ENCODE data around the gene USP34. TPM values are rescaled to one million over a fixed set of nuclear protein-coding genes. Genes with fewer than 3 reads are reported as not detected.

USP34 gene
- total and polyA plus RNA-seq, 3 experiments from 2014 or later = 24.1 to 74.1 (median 71.9) TPM

DNA sequence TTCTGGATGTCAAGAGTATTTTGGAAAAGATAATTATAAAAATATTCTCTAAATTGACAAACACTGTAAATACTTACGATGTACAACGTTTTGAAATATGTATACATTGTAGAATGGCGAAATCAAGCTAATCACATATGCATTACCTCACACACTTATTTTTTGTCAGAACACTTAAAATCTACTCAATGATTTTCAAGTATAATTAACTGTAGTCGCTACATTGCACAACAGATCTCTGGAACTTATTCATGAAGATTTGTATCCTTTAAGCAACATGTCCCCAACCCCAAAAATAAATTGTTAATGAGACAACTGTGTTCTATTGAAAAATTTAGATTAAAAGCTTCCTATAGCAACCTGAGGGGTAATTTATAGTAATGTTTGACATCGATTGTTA, 249.1 kb downstream of the USP34 start:
- H3K27ac ChIP-seq (ENCODE audit: low read depth, low read length) = no peak overlapping the region

GRCh38 chr2:61220768-61221167, 250.1 kb downstream of the USP34 start:
- Mint-ChIP-seq H3K4me3 (no peak overlapping the region), H3K27ac (no peak overlapping the region), H3K9me3 (no peaks in the 10 kb centered on the region), H3K27me3 (no peaks in the 10 kb centered on the region), H3K36me3 (peaks cover 17 to 75% (median 24%) of the 10 kb centered on the region in 3 donors), H3K4me1 (no peaks in the 10 kb centered on the region)
- ChIA-PET POLR2A (no interaction called here), CTCF (interaction anchor here (0.7 kb wide), 1 partner anchor 19 kb away, joined by 3 read pairs; no protein-coding TSS in a partner anchor)
- H3K27ac ChIP-seq (ENCODE audit: low read depth, low read length) = no peak overlapping the region
- H3K27me3 ChIP-seq (ENCODE audit: insufficient read depth, low read length, poor library complexity, severe bottlenecking) = no peaks in the 10 kb centered on the region
- H3K36me3 ChIP-seq (ENCODE audit: insufficient read depth, low read length) = peaks cover 15% of the 10 kb centered on the region
- no peaks in the 10 kb centered on the region for H3K9me3 ChIP-seq (ENCODE audit: low read length)
- DNase-seq = no peak
- no peaks in the 10 kb centered on the region for H3K4me1 ChIP-seq (ENCODE audit: insufficient read depth, low read length)
- no peak overlapping the region for H3K4me3 ChIP-seq (ENCODE audit: low read length)

More for the DNA sequence above, 249.1 kb downstream of the USP34 start:
- Histone ChIP-seq H3K4me1 (ENCODE audit: insufficient read depth, low read length) (no peaks in the 10 kb centered on the region), H3K27me3 (ENCODE audit: insufficient read depth, low read length, poor library complexity, severe bottlenecking) (no peaks in the 10 kb centered on the region), H3K9me3 (ENCODE audit: low read length) (no peaks in the 10 kb centered on the region), H3K4me3 (ENCODE audit: low read length) (no peak overlapping the region), H3K36me3 (ENCODE audit: insufficient read depth, low read length) (peaks cover 24% of the 10 kb centered on the region)
- H3K9me3 Mint-ChIP-seq = no peaks in the 10 kb centered on the region
- H3K4me1 Mint-ChIP-seq = no peaks in the 10 kb centered on the region
- ChIA-PET CTCF (no interaction called here), POLR2A (no interaction called here)
- H3K4me3 Mint-ChIP-seq = no peak overlapping the region
- no peaks in the 10 kb centered on the region for H3K27me3 Mint-ChIP-seq
- H3K36me3 Mint-ChIP-seq = peaks cover 17 to 79% (median 28%) of the 10 kb centered on the region in 3 donors
- H3K27ac Mint-ChIP-seq = no peak overlapping the region
- DNase-seq = no peak

GRCh38 chr2:61218817-61219170, 252.1 kb downstream of the USP34 start:
- peaks cover 17 to 72% (median 24%) of the 10 kb centered on the region in 3 donors for H3K36me3 Mint-ChIP-seq
- H3K9me3 ChIP-seq (ENCODE audit: low read length) = no peaks in the 10 kb centered on the region
- H3K9me3 Mint-ChIP-seq = no peaks in the 10 kb centered on the region
- no peak overlapping the region for H3K27ac ChIP-seq (ENCODE audit: low read depth, low read length)
- no peaks in the 10 kb centered on the region for H3K27me3 Mint-ChIP-seq
- no peak overlapping the region for H3K4me3 Mint-ChIP-seq
- no peak overlapping the region for H3K4me3 ChIP-seq (ENCODE audit: low read length)
- H3K36me3 ChIP-seq (ENCODE audit: insufficient read depth, low read length) = peaks cover 14% of the 10 kb centered on the region
- H3K27ac Mint-ChIP-seq = peak overlapping the region in 3 of 8 donors; percentile 0 to 71 (median 59)
- DNase-seq = no peak
- ChIA-PET POLR2A (interaction anchor here (0.7 kb wide), 1 partner anchor 320 kb away, joined by 3 read pairs; no protein-coding TSS in a partner anchor), CTCF (no interaction called here)
- H3K4me1 ChIP-seq (ENCODE audit: insufficient read depth, low read length) = no peaks in the 10 kb centered on the region
- no peaks in the 10 kb centered on the region for H3K4me1 Mint-ChIP-seq
- H3K27me3 ChIP-seq (ENCODE audit: insufficient read depth, low read length, poor library complexity, severe bottlenecking) = no peaks in the 10 kb centered on the region

- Histone ChIP-seq H3K9me3 (ENCODE audit: low read length) (no peaks in the 10 kb centered on the region), H3K36me3 (ENCODE audit: insufficient read depth, low read length) (peaks cover 18% of the 10 kb centered on the region), H3K4me3 (ENCODE audit: low read length) (no peak overlapping the region), H3K27ac (ENCODE audit: low read depth, low read length) (no peak overlapping the region), H3K27me3 (ENCODE audit: insufficient read depth, low read length, poor library complexity, severe bottlenecking) (no peaks in the 10 kb centered on the region), H3K4me1 (ENCODE audit: insufficient read depth, low read length) (no peaks in the 10 kb centered on the region)
- no peak overlapping the region for H3K4me3 Mint-ChIP-seq
- no peaks in the 10 kb centered on the region for H3K4me1 Mint-ChIP-seq
- peak overlapping the region in 2 of 8 donors; percentile 0 to 71 for H3K27ac Mint-ChIP-seq
- no peaks in the 10 kb centered on the region for H3K27me3 Mint-ChIP-seq
- H3K9me3 Mint-ChIP-seq = no peaks in the 10 kb centered on the region
- H3K36me3 Mint-ChIP-seq = peaks cover 17 to 72% (median 22%) of the 10 kb centered on the region in 3 donors
- CTCF ChIA-PET = interaction anchor here (0.6 kb wide), 1 partner anchor 23 kb away, joined by 3 read pairs; no protein-coding TSS in a partner anchor
- DNase-seq = no peak
- POLR2A ChIA-PET = interaction anchor here (0.6 kb wide), 1 partner anchor 12 kb away, joined by 4 read pairs; no protein-coding TSS in a partner anchor
Measured at GRCh38 chr2:61218076-61218816, 252.6 kb downstream of the USP34 start.

DNA sequence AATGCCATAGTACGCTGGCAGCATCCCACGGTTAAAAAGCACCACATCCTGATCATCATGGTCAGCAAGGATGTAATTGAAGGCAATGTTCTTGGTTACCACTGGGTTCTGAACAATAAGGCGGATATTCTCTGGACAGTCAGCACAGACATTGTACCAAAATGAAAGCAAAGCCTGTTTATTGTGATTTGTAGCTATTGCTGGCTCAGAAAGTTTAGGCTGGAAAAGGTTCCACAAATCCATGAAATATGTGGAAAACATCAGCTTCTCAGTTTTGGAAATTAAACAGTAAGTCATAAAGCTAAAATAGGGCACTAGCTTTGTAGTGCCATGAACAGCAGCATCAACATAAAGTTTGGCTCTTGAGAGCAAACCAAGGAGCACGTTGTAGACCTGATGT, 256.7 kb downstream of the USP34 start:
- H3K27ac Mint-ChIP-seq = peak overlapping the region in 2 of 8 donors; percentile 25 to 37
- H3K4me1 Mint-ChIP-seq = no peaks in the 10 kb centered on the region
- Histone ChIP-seq H3K27me3 (ENCODE audit: insufficient read depth, low read length, poor library complexity, severe bottlenecking) (no peaks in the 10 kb centered on the region), H3K4me1 (ENCODE audit: insufficient read depth, low read length) (no peaks in the 10 kb centered on the region), H3K27ac (ENCODE audit: low read depth, low read length) (no peak overlapping the region), H3K36me3 (ENCODE audit: insufficient read depth, low read length) (peaks cover 29% of the 10 kb centered on the region), H3K9me3 (ENCODE audit: low read length) (no peaks in the 10 kb centered on the region), H3K4me3 (ENCODE audit: low read length) (no peak overlapping the region)
- no peak for DNase-seq
- ChIA-PET CTCF (no interaction called here), POLR2A (no interaction called here)
- H3K4me3 Mint-ChIP-seq = no peak overlapping the region
- no peaks in the 10 kb centered on the region for H3K27me3 Mint-ChIP-seq
- no peaks in the 10 kb centered on the region for H3K9me3 Mint-ChIP-seq
- peaks cover 5 to 68% (median 11%) of the 10 kb centered on the region in 3 donors for H3K36me3 Mint-ChIP-seq

DNA sequence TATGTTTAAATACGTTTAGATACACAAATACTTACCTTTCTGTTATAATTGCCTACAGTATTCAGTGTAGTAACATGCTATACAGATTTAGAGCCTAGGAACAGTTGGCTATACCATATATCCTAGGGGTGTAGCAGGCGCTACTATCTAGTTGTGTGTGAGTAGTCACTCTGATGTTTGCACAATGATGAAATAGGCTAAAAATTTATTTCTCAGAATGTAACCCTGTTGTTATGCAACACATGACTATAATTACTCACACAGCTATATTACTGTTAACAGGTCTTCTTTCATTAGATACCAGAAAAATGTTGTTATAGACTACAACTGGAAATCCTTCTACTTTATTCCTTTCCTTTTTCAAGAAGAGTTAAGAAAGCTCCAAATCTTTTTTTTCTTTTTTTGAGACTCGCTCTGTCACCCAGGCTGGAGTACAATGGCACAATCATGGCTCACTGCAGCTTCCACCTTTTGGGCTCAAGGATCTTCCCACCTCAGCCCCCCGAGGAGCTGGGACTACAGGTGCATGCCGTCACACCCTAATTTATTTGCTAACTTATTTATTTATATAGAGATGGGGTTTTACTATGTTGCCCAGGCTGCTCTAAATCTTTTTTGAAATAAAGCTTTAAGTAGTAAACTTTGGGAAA, 260.4 kb downstream of the USP34 start:
- Mint-ChIP-seq H3K27me3 (no peaks in the 10 kb centered on the region), H3K27ac (peak overlapping the region in 3 of 8 donors; percentile 24 to 60 (median 43)), H3K36me3 (peaks cover 0 to 81% (median 12%) of the 10 kb centered on the region in 3 donors), H3K9me3 (no peaks in the 10 kb centered on the region), H3K4me3 (no peak overlapping the region), H3K4me1 (no peaks in the 10 kb centered on the region)
- H3K27ac ChIP-seq (ENCODE audit: low read depth, low read length) = no peak overlapping the region
- POLR2A ChIA-PET = interaction anchor here (0.6 kb wide), 1 partner anchor 28 kb away, joined by 3 read pairs; no protein-coding TSS in a partner anchor
- no peak for DNase-seq
- H3K4me1 ChIP-seq (ENCODE audit: insufficient read depth, low read length) = no peaks in the 10 kb centered on the region
- no peaks in the 10 kb centered on the region for H3K27me3 ChIP-seq (ENCODE audit: insufficient read depth, low read length, poor library complexity, severe bottlenecking)
- CTCF ChIA-PET = interaction anchor here (0.7 kb wide), 1 partner anchor 9 kb away, joined by 3 read pairs; no protein-coding TSS in a partner anchor
- H3K9me3 ChIP-seq (ENCODE audit: low read length) = no peaks in the 10 kb centered on the region
- H3K36me3 ChIP-seq (ENCODE audit: insufficient read depth, low read length) = peaks cover 61% of the 10 kb centered on the region
- no peak overlapping the region for H3K4me3 ChIP-seq (ENCODE audit: low read length)

DNA sequence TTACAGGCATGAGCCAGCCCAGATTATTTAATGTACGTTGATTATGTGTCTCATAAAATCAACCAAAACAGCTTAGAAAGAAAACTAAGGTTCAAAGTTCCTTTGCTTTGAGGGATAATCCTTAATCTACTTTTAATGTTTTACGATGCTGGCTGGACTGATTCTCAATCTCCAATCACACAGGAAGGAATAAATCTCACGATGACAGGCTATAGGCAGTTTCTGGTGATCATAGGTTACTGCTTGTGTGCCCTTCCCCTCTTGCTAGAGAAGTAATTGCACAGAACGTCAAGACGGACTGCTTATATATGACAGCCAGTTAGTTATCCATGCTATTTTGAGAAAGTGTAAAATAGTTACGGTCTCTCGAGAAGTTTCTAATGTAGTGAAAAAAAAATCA, 265.8 kb downstream of the USP34 start:
- H3K4me1 Mint-ChIP-seq = no peaks in the 10 kb centered on the region
- ChIA-PET CTCF (no interaction called here), POLR2A (no interaction called here)
- Histone ChIP-seq H3K36me3 (ENCODE audit: insufficient read depth, low read length) (peaks cover 64% of the 10 kb centered on the region), H3K9me3 (ENCODE audit: low read length) (no peaks in the 10 kb centered on the region), H3K4me1 (ENCODE audit: insufficient read depth, low read length) (no peaks in the 10 kb centered on the region), H3K27ac (ENCODE audit: low read depth, low read length) (no peak overlapping the region), H3K4me3 (ENCODE audit: low read length) (no peak overlapping the region), H3K27me3 (ENCODE audit: insufficient read depth, low read length, poor library complexity, severe bottlenecking) (no peaks in the 10 kb centered on the region)
- H3K27me3 Mint-ChIP-seq = no peaks in the 10 kb centered on the region
- no peak overlapping the region for H3K4me3 Mint-ChIP-seq
- peaks cover 7 to 78% (median 35%) of the 10 kb centered on the region in 3 donors for H3K36me3 Mint-ChIP-seq
- H3K27ac Mint-ChIP-seq = peak overlapping the region in 1 of 8 donors; percentile 23
- no peak for DNase-seq
- no peaks in the 10 kb centered on the region for H3K9me3 Mint-ChIP-seq

DNA sequence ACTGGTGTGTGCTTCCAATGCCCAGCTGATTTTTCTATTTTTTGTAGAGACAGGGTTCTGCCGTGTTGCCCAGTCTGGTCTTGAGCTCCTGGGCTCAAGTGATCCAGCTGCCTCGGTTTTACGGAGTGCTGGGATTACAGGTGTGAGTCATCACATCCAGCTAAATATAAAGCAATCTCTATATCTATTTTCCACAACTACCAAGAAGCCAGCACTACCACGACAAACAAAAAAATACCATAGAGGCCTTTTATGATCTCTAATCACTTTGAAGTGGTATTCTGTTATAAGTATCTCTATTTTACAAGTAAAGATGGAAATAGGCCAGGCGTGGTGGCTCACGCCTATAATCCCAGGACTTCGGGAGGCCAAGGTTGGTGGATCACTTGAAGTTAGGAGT, 274.2 kb downstream of the USP34 start:
- Mint-ChIP-seq H3K4me1 (peaks cover 12 to 18% (median 12%) of the 10 kb centered on the region in 3 donors), H3K27me3 (no peaks in the 10 kb centered on the region), H3K4me3 (no peak overlapping the region), H3K36me3 (peaks cover 0 to 43% (median 8%) of the 10 kb centered on the region in 3 donors), H3K27ac (peak overlapping the region in 3 of 8 donors; percentile 26 to 61 (median 41)), H3K9me3 (no peaks in the 10 kb centered on the region)
- no peak for DNase-seq
- POLR2A ChIA-PET = no interaction called here
- no peaks in the 10 kb centered on the region for H3K9me3 ChIP-seq (ENCODE audit: low read length)
- H3K27ac ChIP-seq (ENCODE audit: low read depth, low read length) = no peak overlapping the region
- peaks cover 3% of the 10 kb centered on the region for H3K36me3 ChIP-seq (ENCODE audit: insufficient read depth, low read length)
- H3K27me3 ChIP-seq (ENCODE audit: insufficient read depth, low read length, poor library complexity, severe bottlenecking) = no peaks in the 10 kb centered on the region
- CTCF ChIA-PET = interaction anchor here (1.0 to 1.1 kb wide), 2 partner anchors 15 to 400 kb away, joined by 3 read pairs; no protein-coding TSS in a partner anchor
- peaks cover 12% of the 10 kb centered on the region for H3K4me1 ChIP-seq (ENCODE audit: insufficient read depth, low read length)
- no peak overlapping the region for H3K4me3 ChIP-seq (ENCODE audit: low read length)

Measured in CD8-positive, alpha-beta memory T cell (primary cell).